H9 (cell line): ENCODE results near the gene SMLR1. TPM values are rescaled to one million over a fixed set of nuclear protein-coding genes. Genes with fewer than 3 reads are reported as not detected.

Experiments used
- DNase-seq: peaks from one replicate; pipeline ENCODE4 v3.0.0-alpha.2; 2017
- H2AFZ ChIP-seq: one replicate; pipeline ENCODE4 v1.6.1; 2013; ENCODE audit warnings: mild to moderate bottlenecking, low read length, control low read depth, moderate library complexity
- H2AK5ac ChIP-seq: 2 replicates; pipeline ENCODE4 v1.6.1; 2013; ENCODE audit warnings: low read length, control low read depth, mixed read lengths; ENCODE audit not compliant: insufficient read length
- H2BK120ac ChIP-seq: one replicate; pipeline ENCODE4 v1.6.1; 2013; ENCODE audit warnings: low read depth, mild to moderate bottlenecking, low read length, control low read depth, inconsistent platforms; ENCODE audit not compliant: poor library complexity, severe bottlenecking
- H2BK12ac ChIP-seq: 2 replicates; pipeline ENCODE4 v1.6.1; 2013; ENCODE audit warnings: low read length, control low read depth, mixed read lengths, low read depth; ENCODE audit not compliant: insufficient read length
- H2BK15ac ChIP-seq: 2 replicates; pipeline ENCODE4 v1.6.1; 2013; ENCODE audit warnings: low read depth, low read length, control low read depth
- H2BK20ac ChIP-seq: one replicate; pipeline ENCODE4 v1.6.1; 2013; ENCODE audit warnings: low read depth, mild to moderate bottlenecking, low read length, control low read depth, inconsistent platforms; ENCODE audit not compliant: poor library complexity, severe bottlenecking
- H2BK5ac ChIP-seq: 2 replicates; pipeline ENCODE4 v1.6.1; 2013; ENCODE audit warnings: low read length, control low read depth, mixed read lengths; ENCODE audit not compliant: insufficient read length
- H3K14ac ChIP-seq: 2 replicates; pipeline ENCODE4 v1.6.1; 2013; ENCODE audit warnings: low read length, control low read depth; ENCODE audit not compliant: insufficient read depth
- H3K18ac ChIP-seq: 2 replicates; pipeline ENCODE4 v1.6.1; 2013; ENCODE audit warnings: low read depth, mild to moderate bottlenecking, mixed read lengths, low read length, control low read depth; ENCODE audit not compliant: insufficient read length
- H3K23ac ChIP-seq: 2 replicates; pipeline ENCODE4 v1.6.1; 2013; ENCODE audit warnings: low read length, control low read depth, mixed read lengths, low read depth; ENCODE audit not compliant: insufficient read length
- H3K23me2 ChIP-seq: 2 replicates; pipeline ENCODE4 v1.6.1; 2013; ENCODE audit warnings: low read depth, mild to moderate bottlenecking, mixed read lengths, low read length, control low read depth; ENCODE audit not compliant: insufficient read length, poor library complexity, severe bottlenecking
- H3K27ac ChIP-seq: 2 replicates; pipeline ENCODE4 v1.5.1; 2013; ENCODE audit warnings: low read length, control low read depth, mixed read lengths, low read depth; ENCODE audit not compliant: insufficient read length
- H3K27me3 ChIP-seq: 2 replicates; pipeline ENCODE4 v1.6.1; 2013; ENCODE audit warnings: low read length, control low read depth, inconsistent platforms; ENCODE audit not compliant: insufficient read depth
- H3K4ac ChIP-seq: 2 replicates; pipeline ENCODE4 v1.6.1; 2013; ENCODE audit warnings: low read depth, mild to moderate bottlenecking, control low read depth, inconsistent platforms, low read length, moderate library complexity
- H3K4me1 ChIP-seq: 2 replicates; pipeline ENCODE4 v1.6.1; 2013; ENCODE audit warnings: low read length, control low read depth, inconsistent platforms; ENCODE audit not compliant: insufficient read depth
- H3K4me2 ChIP-seq: 2 replicates; pipeline ENCODE4 v1.6.1; 2013; ENCODE audit warnings: low read length, control low read depth, mixed read lengths; ENCODE audit not compliant: insufficient read length, insufficient read depth
- H3K56ac ChIP-seq: 2 replicates; pipeline ENCODE4 v1.6.1; 2013; ENCODE audit warnings: low read depth, mild to moderate bottlenecking, mixed read lengths, low read length, control low read depth; ENCODE audit not compliant: insufficient read length
- H3K79me1 ChIP-seq: 2 replicates; pipeline ENCODE4 v1.6.1; 2013; ENCODE audit warnings: low read depth, mild to moderate bottlenecking, moderate library complexity, low read length, control low read depth, inconsistent platforms; ENCODE audit not compliant: insufficient read depth, poor library complexity, severe bottlenecking
- H3K79me2 ChIP-seq: 2 replicates; pipeline ENCODE4 v1.6.1; 2013; ENCODE audit warnings: low read length, control low read depth, inconsistent platforms; ENCODE audit not compliant: insufficient read depth
- H3K9ac ChIP-seq: 2 replicates; pipeline ENCODE4 v1.6.1; 2013; ENCODE audit warnings: low read length, control low read depth, mixed read lengths; ENCODE audit not compliant: insufficient read length; ENCODE audit errors: extremely low read depth
- H3K9me3 ChIP-seq: one replicate; pipeline ENCODE4 v1.6.1; 2013; ENCODE audit warnings: low read depth, low read length, inconsistent platforms; ENCODE audit not compliant: control insufficient read depth
- H3T11ph ChIP-seq: one replicate; pipeline ENCODE4 v1.6.1; 2013; ENCODE audit warnings: mild to moderate bottlenecking, low read length, control low read depth, inconsistent platforms
- H4K20me1 ChIP-seq: one replicate; pipeline ENCODE4 v1.6.1; 2013; ENCODE audit not compliant: control insufficient read depth, insufficient read length, insufficient read depth
- H4K5ac ChIP-seq: 2 replicates; pipeline ENCODE4 v1.6.1; 2013; ENCODE audit warnings: low read depth, mild to moderate bottlenecking, mixed read lengths, low read length, control low read depth; ENCODE audit not compliant: insufficient read length
- H4K8ac ChIP-seq: replicated peaks from 2 replicates; pipeline ENCODE4 v1.6.1; 2013; ENCODE audit warnings: low read length, control low read depth, mixed read lengths, low read depth; ENCODE audit not compliant: insufficient read length
- H4K91ac ChIP-seq: 2 replicates; pipeline ENCODE4 v1.6.1; 2013; ENCODE audit warnings: low read depth, mild to moderate bottlenecking, moderate library complexity, mixed read lengths, low read length, control low read depth; ENCODE audit not compliant: insufficient read length
- H3K27ac Mint-ChIP-seq, 3 experiments: 2 replicates in 2 of 3; 3 replicates in 1 of 3; pipeline ENCODE4 v1.8.0; 2020 to 2021; ENCODE audit warnings: mixed read lengths in 3 of 3, mild to moderate bottlenecking in 1 of 3, moderate library complexity in 1 of 3
- H3K27me3 Mint-ChIP-seq: 2 replicates; pipeline ENCODE4 v1.8.0; 2021; ENCODE audit warnings: low read depth, mild to moderate bottlenecking, moderate library complexity, mixed read lengths
- H3K36me3 Mint-ChIP-seq, 3 experiments: 2 replicates in 2 of 3; 3 replicates in 1 of 3; pipeline ENCODE4 v1.8.0; 2020 to 2021; ENCODE audit warnings: low read depth in 3 of 3, mixed read lengths in 3 of 3; ENCODE audit not compliant: insufficient read depth in 1 of 3
- H3K4me1 Mint-ChIP-seq, 2 experiments: 2 replicates each; pipeline ENCODE4 v1.8.0; 2020; ENCODE audit warnings: mixed read lengths in 2 of 2
- H3K4me3 Mint-ChIP-seq, 2 experiments: 2 replicates in 1 of 2; 3 replicates in 1 of 2; pipeline ENCODE4 v1.8.0; 2020 to 2021; ENCODE audit warnings: mild to moderate bottlenecking in 2 of 2, mixed read lengths in 2 of 2, moderate library complexity in 1 of 2
- H3K9me3 Mint-ChIP-seq, 2 experiments: 2 replicates in 1 of 2; 3 replicates in 1 of 2; pipeline ENCODE4 v1.8.0; 2020; ENCODE audit warnings: mild to moderate bottlenecking in 2 of 2, mixed read lengths in 2 of 2, moderate library complexity in 1 of 2
- CTCF ChIP-seq: fragments of 200-600 bp; sonication (generic); conservative IDR thresholded peaks from 3 replicates; pipeline ENCODE4 v1.8.0; 2021; ENCODE audit warnings: antibody characterized with exemption, mild to moderate bottlenecking
- WGBS: extraction: QIAGEN DNeasy Blood & Tissue Kit; methylation state at CpG from one replicate; pipeline ENCODE4 v1.1.7; 2013; ENCODE audit warnings: missing lambda C conversion rate, low lambda C conversion rate, mixed read lengths; ENCODE audit not compliant: insufficient read length; ENCODE audit errors: extremely low coverage; 5-methylcytosine and 5-hydroxymethylcytosine counted together
- total RNA-seq: library from RNA; stranded (reverse); gene quantifications from 2 replicates; pipeline ENCODE4 v1.2.1, GENCODE V29; 2021

SMLR1 gene
- total RNA-seq, 1 experiment from 2014 or later: not detected

- Histone ChIP-seq H4K91ac (no peak overlapping the region), H3K9ac (no peak overlapping the region), H3K79me2 (no peaks in the 10 kb centered on the region), H3K79me1 (no peaks in the 10 kb centered on the region), H3K27me3 (no peaks in the 10 kb centered on the region), H2BK15ac (no peak overlapping the region), H4K8ac (no peak overlapping the region), H3K23ac (no peak overlapping the region), H3K23me2 (no peaks in the 10 kb centered on the region), H3K18ac (no peak overlapping the region), H4K20me1 (no peaks in the 10 kb centered on the region), H4K5ac (no peak overlapping the region), H3K14ac (no peak overlapping the region), H2AFZ (no peak overlapping the region), H3K4me2 (no peak overlapping the region), H2AK5ac (no peak overlapping the region), H3K27ac (no peak overlapping the region), H2BK120ac (no peak overlapping the region), H2BK5ac (no peak overlapping the region), H3K4ac (no peak overlapping the region), H3K4me1 (no peaks in the 10 kb centered on the region), H2BK20ac (no peak overlapping the region), H2BK12ac (no peak overlapping the region), H3K9me3 (no peaks in the 10 kb centered on the region), H3T11ph (no peak overlapping the region), H3K56ac (no peak overlapping the region)
- Mint-ChIP-seq H3K27me3 (no peaks in the 10 kb centered on the region), H3K36me3 (no peaks in the 10 kb centered on the region), H3K4me3 (no peak overlapping the region), H3K27ac (no peak overlapping the region), H3K4me1 (no peaks in the 10 kb centered on the region), H3K9me3 (peaks cover 0 to 2% of the 10 kb centered on the region in 2 experiments; a peak in 2 of 5 replicates)
- TF ChIP-seq CTCF: no peak
- WGBS: no CpG with 5 or more reads among the region's 4 CpGs
- no peak for DNase-seq
Observed at GRCh38 chr6:130779658-130780033, 47.6 kb upstream of the SMLR1 start.
